Endothelial cell of umbilical vein (primary cell): ENCODE data around the gene CCDC136. TPM values are rescaled to one million over a fixed set of nuclear protein-coding genes. Genes with fewer than 3 reads are reported as not detected.

ENCODE experiments used
- BruUV-seq: library from RNA; stranded (reverse); fragments of 400-500 nt; replicated peaks from 2 replicates; lab custom pipeline; 2021; lab: Mats Ljungman, UMichigan
- CTCF ChIA-PET: fragments of 300-600, 350-600 bp; sonication (Branson Sonifier 250); formaldehyde crosslinking; loops from one replicate; lab custom pipeline; 2021; ENCODE audit warnings: antibody characterized with exemption, inconsistent platforms; lab: Charles Lee
- POLR2A ChIA-PET: fragments of 300-600, 350-600 bp; sonication (Branson Sonifier 250); formaldehyde crosslinking; loops from one replicate; lab custom pipeline; 2021; ENCODE audit warnings: antibody characterized with exemption, inconsistent platforms; lab: Charles Lee
- DNase-seq: peaks from one replicate; pipeline ENCODE4 v3.0.0-alpha.2; 2011; ENCODE audit warnings: low read depth, low spot score
- FAIRE-seq: peaks from 2 replicates; lab custom pipeline; 2011; peaks lifted over from hg19 to GRCh38; lab: Jason Lieb, UNC
- H2AFZ ChIP-seq: 2 replicates; pipeline ENCODE4 v1.6.0; 2012; ENCODE audit warnings: low read depth, low read length, control low read depth, inconsistent platforms
- H3K27ac ChIP-seq: 2 replicates; pipeline ENCODE4 v1.5.1; 2011; ENCODE audit warnings: low read depth, mild to moderate bottlenecking, control low read depth, low read length, moderate library complexity; ENCODE audit not compliant: insufficient read depth
- H3K27me3 ChIP-seq, 2 experiments: 2 replicates each; pipeline versions ENCODE4 v1.6.0 to v1.6.1; 2011; ENCODE audit warnings: low read length in 2 of 2, mixed read lengths in 1 of 2; ENCODE audit not compliant: control insufficient read depth in 2 of 2, insufficient read depth in 2 of 2
- H3K36me3 ChIP-seq, 2 experiments: 2 replicates in 1 of 2; 3 replicates in 1 of 2; pipeline ENCODE4 v1.5.1; 2011; ENCODE audit warnings: low read length in 2 of 2, mild to moderate bottlenecking in 1 of 2, moderate library complexity in 1 of 2; ENCODE audit not compliant: control insufficient read depth in 2 of 2, insufficient read depth in 2 of 2; ENCODE audit errors: extremely low read depth in 1 of 2
- H3K4me1 ChIP-seq: 3 replicates; pipeline ENCODE4 v1.5.1; 2011; ENCODE audit warnings: mild to moderate bottlenecking, low read length; ENCODE audit not compliant: control insufficient read depth, insufficient read depth; ENCODE audit errors: extremely low read depth
- H3K4me2 ChIP-seq: 2 replicates; pipeline ENCODE4 v1.6.1; 2011; ENCODE audit warnings: low read length, control low read depth, mixed read lengths; ENCODE audit not compliant: insufficient read depth
- H3K4me3 ChIP-seq, 3 experiments: fragments of 200-600 bp in 1 of 3; sonication (generic), shearing (Covaris generic) in 1 of 3; replicated peaks in 1 of 3; 2 replicates each; pipeline ENCODE4 v1.5.1; 2011 to 2016; ENCODE audit warnings: control low read depth in 3 of 3, low read length in 3 of 3, mild to moderate bottlenecking in 2 of 3, inconsistent platforms in 1 of 3, low read depth in 1 of 3, moderate library complexity in 1 of 3; ENCODE audit not compliant: insufficient read depth in 1 of 3
- H3K79me2 ChIP-seq: 2 replicates; pipeline ENCODE4 v1.6.0; 2012; ENCODE audit warnings: low read length, inconsistent platforms; ENCODE audit not compliant: control insufficient read depth, insufficient read depth
- H3K9ac ChIP-seq: replicated peaks from 2 replicates; pipeline ENCODE3; 2011; ENCODE audit warnings: low read length, control low read depth; ENCODE audit not compliant: insufficient read depth; ENCODE audit errors: extremely low read depth
- H3K9me1 ChIP-seq: replicated peaks from 3 replicates; pipeline ENCODE4 v1.6.0; 2011; ENCODE audit warnings: mild to moderate bottlenecking, low read length; ENCODE audit not compliant: control insufficient read depth, insufficient read depth; ENCODE audit errors: extremely low read depth
- H3K9me3 ChIP-seq: replicated peaks from 2 replicates; pipeline ENCODE4 v1.5.1; 2012; ENCODE audit warnings: low read length, inconsistent platforms; ENCODE audit not compliant: control insufficient read depth, insufficient read depth
- H4K20me1 ChIP-seq: replicated peaks from 2 replicates; pipeline ENCODE3; 2011; ENCODE audit warnings: mild to moderate bottlenecking, low read length; ENCODE audit not compliant: control insufficient read depth, insufficient read depth; ENCODE audit errors: extremely low read depth
- CTCF ChIP-seq, 2 donors: IDR thresholded peaks; 1 replicate in 1 of 2; 2 replicates in 1 of 2; pipeline ENCODE4 v1.5.1; 2011; ENCODE audit warnings: low read length in 2 of 2, mild to moderate bottlenecking in 2 of 2, moderate library complexity in 2 of 2, control low read depth in 1 of 2, inconsistent platforms in 1 of 2, low read depth in 1 of 2; ENCODE audit not compliant: insufficient read depth in 1 of 2; ENCODE audit errors: extremely low read depth in 1 of 2
- EZH2 ChIP-seq: IDR thresholded peaks from 2 replicates; pipeline ENCODE4 v1.6.1; 2012; ENCODE audit warnings: borderline replicate concordance, low read depth, mild to moderate bottlenecking, moderate library complexity, low read length, inconsistent platforms; ENCODE audit not compliant: severe bottlenecking
- FOS ChIP-seq: IDR thresholded peaks from 2 replicates; pipeline ENCODE4 v1.6.1; 2011; ENCODE audit warnings: mild to moderate bottlenecking, low read length, moderate library complexity, borderline replicate concordance; ENCODE audit not compliant: insufficient read depth
- GATA2 ChIP-seq: IDR thresholded peaks from 2 replicates; pipeline ENCODE4 v1.7.0; 2011; ENCODE audit warnings: low read depth, mild to moderate bottlenecking, moderate library complexity, mixed read lengths, low read length; ENCODE audit not compliant: insufficient read length, insufficient read depth
- JUN ChIP-seq: IDR thresholded peaks from 2 replicates; pipeline ENCODE4 v1.6.1; 2011; ENCODE audit warnings: borderline replicate concordance, low read depth; ENCODE audit not compliant: insufficient read length, insufficient read depth
- MAX ChIP-seq: IDR thresholded peaks from 2 replicates; pipeline ENCODE4 v1.6.1; 2011; ENCODE audit not compliant: insufficient read depth, insufficient read length
- MYC ChIP-seq: IDR thresholded peaks from one replicate; pipeline ENCODE4 v1.6.1; 2011; ENCODE audit warnings: mild to moderate bottlenecking, low read depth, low read length
- POLR2A ChIP-seq: IDR thresholded peaks from 2 replicates; pipeline ENCODE4 v1.6.1; 2012; ENCODE audit warnings: low read depth, mild to moderate bottlenecking, control low read depth, low read length
- POLR2AphosphoS5 ChIP-seq: IDR thresholded peaks from 2 replicates; pipeline ENCODE4 v1.6.1; 2012; ENCODE audit warnings: low read depth, mild to moderate bottlenecking, control low read depth, low read length, moderate library complexity; ENCODE audit not compliant: insufficient read depth
- dilution Hi-C: fragments of 300-500 bp; cut with MboI; formaldehyde crosslinking; loops from one replicate; pipeline ENCODE4 v1.15.0; 2019; ENCODE audit warnings: low sequenced_read_pairs; ENCODE audit not compliant: extremely low pct_ligation_motif_present
- intact Hi-C: fragments of 100-400 bp; cut with micrococcal nuclease; formaldehyde crosslinking; loops from one replicate; pipeline ENCODE4 v1.10.0; 2022
- polyA plus RNA-seq, 4 experiments: library from polyadenylated mRNA; depleted of rRNA in 3 of 4; stranded (reverse) in 3 of 4; unstranded in 1 of 4; fragments of >200 nt; gene quantifications; 2 replicates each; pipeline versions ENCODE4 v1.2.1 to v1.2.3, GENCODE V29; 2011 to 2012; ENCODE audit warnings: missing spikeins in 1 of 4
- total RNA-seq: library from RNA; stranded (reverse); gene quantifications from 2 replicates; pipeline ENCODE4 v1.2.3, GENCODE V29; 2021

The CCDC136 gene
- total and polyA plus RNA-seq, 2 donors (not counting 3 experiments of a cell fraction or from before 2014, with no cell fraction given) = 1.8 to 3.3 TPM

- H3K4me1 ChIP-seq = no peaks in the 10 kb centered on the region
- no peak for DNase-seq
- H3K36me3 ChIP-seq = no peaks in the 10 kb centered on the region
- no peaks in the 10 kb centered on the region for H3K9me3 ChIP-seq
- TF ChIP-seq POLR2A = no peak
- no peak for TF ChIP-seq MYC
- no peak for TF ChIP-seq MAX
- no peak for TF ChIP-seq POLR2AphosphoS5
- TF ChIP-seq EZH2 = no peak
- TF ChIP-seq GATA2 = no peak
- TF ChIP-seq CTCF (IDR thresholded peaks at IDR 0.05; ENCODE audit: extremely low read depth in 1 of 2, insufficient read depth in 1 of 2, low read depth in 1 of 2, low read length in 2 of 2) = no peak
- TF ChIP-seq JUN = no peak
- no peak for TF ChIP-seq FOS
- H3K9me1 ChIP-seq = no peaks in the 10 kb centered on the region
- ChIA-PET CTCF (interaction anchor here (1.3 to 1.4 kb wide), 3 partner anchors 10 to 28 kb away, joined by 3 to 4 read pairs (median 4); no protein-coding TSS in a partner anchor), POLR2A (no interaction called here)
- H3K4me2 ChIP-seq = no peak overlapping the region
- H3K27me3 ChIP-seq = peaks cover 21 to 38% of the 10 kb centered on the region in 2 experiments
- no peak overlapping the region for H3K27ac ChIP-seq
- H2AFZ ChIP-seq = no peak overlapping the region
- no peak overlapping the region for H3K4me3 ChIP-seq
- intact Hi-C loops (no loop called here), dilution Hi-C loops (no loop called here)
- H3K79me2 ChIP-seq = no peaks in the 10 kb centered on the region
- H3K9ac ChIP-seq = no peak overlapping the region
- FAIRE-seq = no peak
- BruUV-seq = no TSS peak
- H4K20me1 ChIP-seq = no peaks in the 10 kb centered on the region
Measured at GRCh38 chr7:128785738-128786137, 6.0 kb upstream of the CCDC136 start.
